NCI-H2107 (cell line): Measurements from ENCODE around the gene SFRP5.

Experiments used
- DNase-seq: peaks from one replicate; lab custom pipeline; 2025; lab: John Stamatoyannopoulos, UW

SFRP5 gene

GRCh38 chr10:97785731-97786130 is 13.9 kb upstream of the SFRP5 start:
- DNase-seq, result no peak

DNA sequence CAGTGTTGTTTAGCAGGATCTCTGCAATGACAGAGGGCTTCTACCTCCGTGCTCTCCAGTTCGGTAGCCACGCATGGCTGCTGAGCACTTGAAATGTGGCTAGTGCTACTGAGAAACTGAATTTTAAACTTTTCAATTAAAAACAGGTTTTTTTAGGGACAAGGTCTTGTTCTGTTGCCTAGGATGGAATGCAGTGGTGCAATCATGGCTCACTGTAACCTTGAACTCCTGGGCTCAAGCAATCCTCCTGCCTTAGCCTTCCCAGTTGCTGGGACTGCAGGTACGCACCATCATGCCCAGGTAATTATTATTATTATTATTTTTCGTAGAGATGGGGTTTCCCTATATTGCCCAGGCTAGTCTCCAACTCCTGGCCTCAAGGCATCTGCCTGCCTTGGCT is 13.4 kb upstream of the SFRP5 start:
- no peak for DNase-seq

- no peak for DNase-seq
These were observed 12.5 kb upstream of the SFRP5 start for GRCh38 chr10:97784200-97784810.

DNA sequence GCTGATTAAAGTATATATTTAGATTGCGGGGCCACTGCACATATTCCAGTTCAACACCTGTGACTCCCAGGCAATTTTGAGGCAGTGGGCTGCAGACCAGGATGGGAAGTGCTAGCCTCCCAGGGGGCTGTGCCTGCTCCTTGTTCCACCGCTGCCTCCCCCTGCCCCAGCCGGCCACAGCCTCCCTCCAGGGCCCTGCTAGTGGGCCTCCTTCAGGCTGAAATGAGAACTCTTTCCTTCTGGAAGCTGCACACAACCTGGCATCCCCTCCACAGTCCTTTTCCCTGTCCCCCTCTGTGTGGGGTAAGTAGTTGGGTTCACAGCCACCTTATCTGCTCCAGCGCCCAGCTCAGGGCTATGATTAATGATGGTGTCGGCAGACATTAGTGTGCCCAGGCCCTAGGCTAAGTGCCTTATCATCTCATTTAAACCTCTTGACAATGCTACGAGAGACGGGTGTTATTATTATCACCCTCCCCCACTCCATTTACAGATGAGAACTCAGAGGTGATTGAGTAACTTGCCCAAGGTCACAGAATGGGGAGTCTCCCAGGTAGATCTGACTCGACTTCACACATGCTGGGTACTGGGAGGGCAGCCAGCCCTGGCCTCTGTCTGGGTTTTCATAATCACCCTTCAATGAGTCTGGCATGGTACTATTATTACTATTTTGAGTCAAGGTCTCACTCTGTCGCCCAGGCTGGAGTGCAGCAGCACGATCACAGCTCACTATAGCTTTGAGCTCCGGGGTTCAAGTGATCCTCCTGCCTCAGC is 10.8 kb upstream of the SFRP5 start:
- DNase-seq, result no peak

- no peak for DNase-seq
These were observed 10.0 kb upstream of the SFRP5 start for GRCh38 chr10:97781618-97782331.

DNA sequence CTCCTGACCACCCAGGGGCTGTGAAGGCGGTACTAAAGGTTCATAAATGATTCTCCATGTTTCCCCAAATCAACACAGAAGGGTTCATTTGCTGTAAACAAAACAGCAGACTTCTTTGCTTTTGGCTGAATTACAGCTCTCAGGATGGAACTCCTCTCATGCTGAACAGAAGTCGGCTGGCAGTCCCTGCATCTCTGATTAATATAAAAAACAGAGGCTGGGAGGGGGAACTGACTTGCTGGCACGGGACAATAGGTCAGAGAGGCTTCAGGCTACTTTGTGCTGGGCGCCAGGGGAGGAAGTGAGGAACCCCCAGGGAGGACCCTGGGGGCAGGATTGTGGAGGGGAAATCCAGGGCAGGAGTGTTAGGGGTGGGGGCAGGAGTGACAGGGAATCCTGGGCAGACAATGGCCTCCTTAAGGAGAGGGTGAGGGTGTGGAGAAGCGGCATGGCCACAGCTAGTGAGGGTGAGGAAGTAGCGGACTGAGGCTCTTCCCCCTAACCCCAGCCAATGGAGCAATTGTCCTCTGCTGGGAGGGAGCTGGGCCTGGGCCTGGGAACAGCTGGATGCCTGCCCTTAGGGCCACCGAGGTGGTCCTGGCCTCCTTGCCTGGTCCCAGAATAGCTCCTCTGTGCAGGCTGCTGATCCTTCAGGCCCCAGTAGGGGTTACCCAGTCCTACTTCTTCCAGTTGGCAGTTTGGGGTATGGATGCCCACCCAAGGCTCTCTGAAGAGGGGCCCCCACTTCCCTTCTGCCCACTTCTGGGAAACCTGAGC is 9.2 kb upstream of the SFRP5 start:
- DNase-seq, result no peak

DNA sequence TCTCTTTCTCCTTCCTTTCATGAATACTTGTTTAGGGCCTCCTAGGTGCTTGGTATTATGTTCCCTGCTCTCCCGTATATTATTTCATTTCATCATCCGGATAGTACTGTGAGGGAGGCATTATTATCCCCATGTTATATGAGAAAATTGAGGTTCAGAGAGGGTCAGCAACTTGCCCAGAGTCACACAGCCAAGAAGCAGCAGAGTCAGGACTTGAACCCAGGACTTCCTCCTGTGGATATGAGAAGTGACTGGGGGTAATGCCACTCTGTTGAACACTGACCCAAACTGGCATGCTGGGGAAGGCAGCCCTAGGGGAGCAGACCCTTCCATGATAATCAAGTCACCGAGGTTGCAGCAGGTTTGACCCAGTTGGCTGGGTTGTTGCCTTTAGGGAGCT is 8.2 kb upstream of the SFRP5 start:
- no peak for DNase-seq

- no peak for DNase-seq
These were observed 7.7 kb upstream of the SFRP5 start for GRCh38 chr10:97779492-97779891.

- no peak for DNase-seq
These were observed 6.9 kb upstream of the SFRP5 start for GRCh38 chr10:97778452-97779302.

- no peak for DNase-seq
These were observed 5.3 kb upstream of the SFRP5 start for GRCh38 chr10:97777143-97777542.

DNA sequence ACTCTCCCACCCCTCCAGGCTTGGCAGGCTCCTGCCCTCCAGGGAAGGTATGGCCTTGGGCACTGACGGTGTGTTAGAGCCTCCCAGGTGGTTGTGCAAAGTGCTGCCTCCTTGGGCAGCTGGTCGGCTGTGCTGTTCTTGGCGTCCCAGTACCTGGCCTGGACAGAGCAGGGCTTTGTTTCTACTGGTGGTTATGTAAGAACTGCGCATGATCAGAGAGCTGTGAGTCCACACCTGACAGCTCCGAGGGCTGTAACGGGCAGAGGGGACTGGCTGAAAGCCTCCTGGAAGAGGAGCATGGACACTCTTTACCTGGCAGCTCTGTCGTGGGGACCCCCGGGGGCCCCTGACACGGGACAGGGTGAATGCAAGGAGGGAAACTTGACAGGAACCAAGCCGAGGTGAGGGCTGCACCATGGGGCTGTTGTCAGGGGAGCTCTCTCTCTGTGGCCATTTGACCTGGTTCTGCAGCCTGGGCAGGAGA is 3.1 kb upstream of the SFRP5 start:
- no peak for DNase-seq

GRCh38 chr10:97773096-97773495 is 1.3 kb upstream of the SFRP5 start:
- no peak for DNase-seq

GRCh38 chr10:97771055-97771891 is 526 bp downstream of the SFRP5 start:
- DNase-seq, result no peak

- no peak for DNase-seq
These were observed 1.5 kb downstream of the SFRP5 start for GRCh38 chr10:97770255-97770654.

DNA sequence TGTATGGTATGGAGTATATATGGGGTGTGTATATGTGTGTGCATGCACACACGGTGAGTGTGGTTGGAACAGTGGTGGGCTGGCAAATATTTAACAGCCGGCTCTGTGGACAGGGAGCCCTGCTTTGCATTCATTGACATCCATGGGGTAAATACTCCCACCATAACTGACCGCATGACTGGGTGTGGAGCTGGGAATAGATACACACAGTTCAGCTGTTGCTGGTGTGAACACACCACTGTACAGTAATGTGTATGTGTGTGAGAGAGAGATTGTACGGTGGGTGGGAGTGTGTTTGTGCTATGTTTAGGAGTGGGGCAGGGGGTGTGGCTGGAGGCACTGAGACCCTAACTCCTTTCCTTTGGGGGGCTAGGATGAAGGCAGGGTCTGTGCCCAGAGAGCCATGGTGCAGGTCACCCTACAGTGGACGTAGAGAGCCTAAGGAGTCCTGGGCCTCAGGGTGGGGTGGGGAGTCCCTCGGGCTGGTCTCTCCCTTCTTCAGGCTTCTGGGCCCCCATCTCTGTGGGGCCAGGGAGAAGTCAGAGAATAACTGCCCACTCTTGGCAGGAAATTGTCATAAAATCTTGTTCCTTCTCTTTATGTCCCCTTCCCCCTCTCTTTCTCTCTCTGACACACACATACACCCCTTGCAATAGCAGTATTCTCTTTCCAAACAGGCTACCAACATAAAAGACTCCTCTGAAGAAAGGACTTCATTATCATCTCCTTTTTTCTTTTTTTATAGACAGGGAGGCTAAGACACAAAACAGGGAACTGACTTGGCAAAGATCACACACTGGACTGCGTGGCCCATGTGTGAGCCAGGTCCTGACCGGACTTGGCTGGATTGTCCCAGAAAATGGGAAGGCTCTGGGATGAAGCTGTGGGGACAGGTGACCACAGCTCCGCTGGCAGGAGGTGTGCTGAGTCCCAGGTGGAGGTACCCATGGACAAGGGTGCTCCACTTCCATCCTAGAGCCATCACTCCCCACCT is 3.2 kb downstream of the SFRP5 start:
- DNase-seq, result no peak

DNA sequence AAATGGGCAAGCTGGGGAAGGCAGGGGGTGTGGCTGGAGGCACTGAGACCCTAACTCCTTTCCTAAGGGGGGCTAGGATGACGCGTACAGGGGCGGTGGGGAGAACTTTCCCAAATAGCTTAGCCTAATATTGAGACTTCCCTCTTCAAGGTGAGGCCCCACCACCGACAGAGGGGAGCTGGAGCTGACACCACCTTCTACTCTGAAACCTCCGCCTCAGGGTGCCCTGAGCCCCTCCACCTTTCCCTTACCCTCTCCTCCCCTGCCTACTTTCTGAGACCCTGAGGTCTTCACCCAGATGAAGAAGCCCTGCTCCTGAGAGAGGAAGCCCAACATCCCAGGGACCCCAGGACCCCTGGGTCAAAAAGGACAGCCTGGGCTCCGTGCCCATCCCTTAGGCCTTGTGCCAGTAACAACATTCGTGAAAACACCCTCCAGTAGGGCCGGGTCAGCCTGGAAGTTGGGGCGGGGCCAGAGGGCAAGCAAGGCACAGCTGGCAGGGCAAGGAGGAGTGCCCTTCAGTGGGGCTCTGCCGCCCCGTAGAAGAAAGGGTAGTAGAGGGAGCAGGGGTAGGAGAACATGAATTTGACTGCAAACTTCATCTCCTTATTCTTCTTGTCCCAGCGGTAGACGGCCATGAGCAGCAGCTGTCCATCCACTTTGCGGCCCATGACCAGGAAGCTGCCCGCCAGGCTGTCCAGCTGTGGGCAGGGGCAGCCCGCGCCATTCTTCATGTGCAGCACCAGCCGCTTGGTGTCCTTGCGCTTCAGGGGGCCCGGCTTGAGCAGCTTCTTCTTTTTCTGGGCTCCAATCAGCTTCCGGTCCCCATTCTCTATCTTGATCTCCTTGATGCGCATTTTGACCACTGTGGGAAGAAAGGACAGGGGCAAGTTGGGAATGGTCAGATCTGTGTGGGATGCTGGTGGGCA is 4.5 kb downstream of the SFRP5 start:
- no peak for DNase-seq

DNA sequence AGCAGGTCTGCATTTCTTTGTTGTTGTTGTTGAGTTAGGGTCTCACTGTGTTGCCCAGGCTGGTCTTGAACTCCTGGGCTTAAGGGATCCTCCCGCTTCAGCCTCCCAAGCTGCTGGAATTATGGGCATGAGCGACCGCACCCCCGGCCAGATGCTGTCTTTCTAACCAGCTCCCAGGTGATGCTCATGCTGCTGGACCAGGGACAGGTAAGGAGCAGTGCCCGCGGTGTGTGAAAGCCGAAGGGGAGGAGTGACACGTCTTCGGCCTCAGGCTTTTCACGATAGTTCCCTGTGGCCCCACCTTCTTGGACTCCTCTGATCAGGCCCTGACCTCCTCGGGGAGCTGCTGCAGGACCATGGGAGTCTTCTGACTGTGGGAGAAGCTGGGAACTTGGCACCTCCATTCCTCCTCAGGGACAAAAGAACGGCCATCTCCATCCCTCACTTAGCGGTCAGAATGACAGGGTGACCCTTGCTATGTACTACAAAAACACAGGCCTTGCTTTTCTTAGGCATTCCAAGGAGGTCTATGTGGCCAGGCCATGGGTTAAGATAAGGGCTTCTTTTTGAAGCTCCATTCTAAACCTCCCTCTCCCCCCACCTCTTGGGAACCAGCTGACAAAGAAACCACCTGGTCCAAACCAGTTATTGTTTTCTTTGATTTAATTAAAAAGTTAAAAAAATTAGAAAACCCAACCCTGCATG is 5.5 kb downstream of the SFRP5 start:
- DNase-seq, result no peak
